GM08714 (cell line): Measurements from ENCODE around the gene REXO4.
A peak's percentile ranks its signal among the peaks of the same experiment; 100 is the strongest.

Experiments
- H3K4me3 ChIP-seq: fragments of 200-500 bp; sonication (Bioruptor generic); 2 replicates; pipeline ENCODE4 v1.5.1; 2014; ENCODE audit warnings: mild to moderate bottlenecking, low read length, inconsistent platforms
- ZNF274 ChIP-seq: IDR thresholded peaks from 2 replicates; pipeline ENCODE4 v1.6.1; 2012; ENCODE audit warnings: mild to moderate bottlenecking, low read depth, low read length

REXO4 gene, protein sequence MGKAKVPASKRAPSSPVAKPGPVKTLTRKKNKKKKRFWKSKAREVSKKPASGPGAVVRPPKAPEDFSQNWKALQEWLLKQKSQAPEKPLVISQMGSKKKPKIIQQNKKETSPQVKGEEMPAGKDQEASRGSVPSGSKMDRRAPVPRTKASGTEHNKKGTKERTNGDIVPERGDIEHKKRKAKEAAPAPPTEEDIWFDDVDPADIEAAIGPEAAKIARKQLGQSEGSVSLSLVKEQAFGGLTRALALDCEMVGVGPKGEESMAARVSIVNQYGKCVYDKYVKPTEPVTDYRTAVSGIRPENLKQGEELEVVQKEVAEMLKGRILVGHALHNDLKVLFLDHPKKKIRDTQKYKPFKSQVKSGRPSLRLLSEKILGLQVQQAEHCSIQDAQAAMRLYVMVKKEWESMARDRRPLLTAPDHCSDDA

DNA sequence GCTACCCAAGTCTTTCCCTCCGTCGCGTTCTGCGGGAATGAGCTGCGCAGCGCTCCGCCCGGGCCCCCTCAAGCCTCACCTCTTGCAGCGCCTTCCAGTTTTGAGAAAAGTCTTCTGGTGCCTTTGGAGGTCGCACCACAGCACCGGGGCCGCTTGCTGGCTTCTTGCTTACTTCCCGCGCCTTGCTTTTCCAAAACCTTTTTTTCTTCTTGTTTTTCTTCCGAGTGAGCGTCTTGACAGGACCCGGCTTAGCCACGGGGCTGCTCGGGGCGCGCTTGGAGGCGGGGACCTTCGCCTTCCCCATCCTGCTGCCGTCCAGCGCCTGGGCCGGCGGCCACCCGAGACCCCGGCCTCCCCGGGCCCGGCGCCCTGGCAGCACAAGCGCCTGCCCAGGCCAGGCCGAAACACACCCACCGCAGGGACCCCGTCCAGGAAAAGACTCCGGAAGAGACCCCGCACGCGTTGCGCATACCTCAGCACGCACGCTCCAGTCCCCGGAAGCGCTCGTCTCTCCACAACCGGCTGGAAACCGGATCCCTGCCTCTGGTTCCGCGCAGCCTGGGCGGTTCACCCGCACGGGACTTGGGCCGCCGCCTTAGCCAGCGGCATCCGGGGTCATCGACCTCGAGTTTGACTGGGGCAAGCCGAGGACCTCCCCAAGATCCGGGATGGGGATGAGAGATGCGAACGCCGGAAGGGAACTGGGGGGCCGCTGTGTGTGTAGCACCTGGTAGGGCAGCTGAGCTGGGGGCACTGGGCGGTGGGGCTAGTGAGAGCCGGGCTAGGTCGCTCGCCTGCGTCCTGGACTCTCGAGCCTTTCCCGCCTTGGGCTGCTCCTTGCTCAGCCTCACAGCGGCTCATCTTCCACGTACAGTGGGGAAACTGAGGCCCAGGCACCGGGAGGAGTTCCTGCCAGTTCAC, at the start of gene REXO4:
Gene REXO4, minus strand, starts transcription at position 470 of the 921 bp plus-strand sequence. Its CDS starts 166 bp downstream, at position 304.
- TF ChIP-seq ZNF274 = no peak
- peak within 1 kb of the TSS; percentile 86 for H3K4me3 ChIP-seq

DNA sequence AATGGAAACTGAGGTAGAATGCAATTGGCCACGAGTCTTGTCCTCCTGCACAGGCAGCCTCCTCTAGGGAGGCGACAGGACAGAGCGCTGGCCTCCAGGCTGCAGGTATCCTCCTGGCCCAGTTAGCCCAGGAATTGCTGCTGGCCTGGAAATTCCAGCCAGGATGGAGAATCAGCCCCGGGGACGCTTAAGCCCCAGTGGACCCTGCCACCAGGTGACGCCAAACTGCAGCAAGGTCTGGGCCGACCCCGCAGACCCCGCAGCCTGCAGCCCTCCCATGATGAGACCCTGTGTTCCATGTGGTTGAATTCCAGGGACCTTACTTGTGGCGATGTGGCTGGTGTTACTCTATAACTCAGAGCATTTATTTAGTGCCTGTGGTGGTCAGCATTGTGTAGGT, 49.3 kb upstream of the REXO4 start:
- no peak for TF ChIP-seq ZNF274
- H3K4me3 ChIP-seq = no peak overlapping the region

DNA sequence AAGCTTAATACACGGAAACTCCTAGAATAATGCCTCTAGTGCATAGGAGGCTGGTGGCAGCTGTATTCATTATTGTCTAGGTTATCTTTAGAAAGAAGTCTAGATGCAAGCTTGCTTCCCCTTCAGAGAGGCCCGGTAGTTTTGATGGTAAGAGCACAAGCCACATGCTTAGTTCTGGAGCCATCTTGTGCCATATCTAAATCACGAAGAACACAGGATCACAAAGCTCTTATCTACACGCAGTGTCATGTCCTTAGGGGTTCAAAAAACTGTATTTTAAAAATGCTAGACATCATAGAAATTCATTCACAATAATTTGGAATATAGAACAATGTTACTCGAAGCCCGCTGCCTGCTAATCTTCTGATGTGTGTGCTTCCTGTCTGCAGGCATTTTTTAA, 48.2 kb upstream of the REXO4 start:
- H3K4me3 ChIP-seq = no peak overlapping the region
- TF ChIP-seq ZNF274 = no peak

DNA sequence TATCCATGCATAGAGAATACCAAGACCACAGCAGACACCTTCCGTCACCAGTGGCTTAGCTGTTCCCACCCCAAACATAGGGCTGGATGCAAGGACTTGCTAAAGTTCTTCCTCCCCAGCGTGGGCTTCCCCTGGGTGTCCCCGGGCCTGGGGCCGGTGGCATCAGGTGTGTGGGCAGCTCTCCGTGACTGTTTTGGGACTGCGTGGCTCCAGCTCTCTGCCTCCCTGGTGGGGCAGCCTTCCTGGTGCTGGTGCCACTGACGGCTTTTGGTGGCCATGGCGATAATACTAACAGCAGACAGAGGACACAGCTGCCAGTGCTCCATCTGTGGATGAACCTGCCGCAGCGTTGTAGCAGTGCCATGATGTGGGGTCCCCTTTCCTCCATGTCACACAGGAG, 46.8 kb upstream of the REXO4 start:
- no peak overlapping the region for H3K4me3 ChIP-seq
- TF ChIP-seq ZNF274 = no peak

DNA sequence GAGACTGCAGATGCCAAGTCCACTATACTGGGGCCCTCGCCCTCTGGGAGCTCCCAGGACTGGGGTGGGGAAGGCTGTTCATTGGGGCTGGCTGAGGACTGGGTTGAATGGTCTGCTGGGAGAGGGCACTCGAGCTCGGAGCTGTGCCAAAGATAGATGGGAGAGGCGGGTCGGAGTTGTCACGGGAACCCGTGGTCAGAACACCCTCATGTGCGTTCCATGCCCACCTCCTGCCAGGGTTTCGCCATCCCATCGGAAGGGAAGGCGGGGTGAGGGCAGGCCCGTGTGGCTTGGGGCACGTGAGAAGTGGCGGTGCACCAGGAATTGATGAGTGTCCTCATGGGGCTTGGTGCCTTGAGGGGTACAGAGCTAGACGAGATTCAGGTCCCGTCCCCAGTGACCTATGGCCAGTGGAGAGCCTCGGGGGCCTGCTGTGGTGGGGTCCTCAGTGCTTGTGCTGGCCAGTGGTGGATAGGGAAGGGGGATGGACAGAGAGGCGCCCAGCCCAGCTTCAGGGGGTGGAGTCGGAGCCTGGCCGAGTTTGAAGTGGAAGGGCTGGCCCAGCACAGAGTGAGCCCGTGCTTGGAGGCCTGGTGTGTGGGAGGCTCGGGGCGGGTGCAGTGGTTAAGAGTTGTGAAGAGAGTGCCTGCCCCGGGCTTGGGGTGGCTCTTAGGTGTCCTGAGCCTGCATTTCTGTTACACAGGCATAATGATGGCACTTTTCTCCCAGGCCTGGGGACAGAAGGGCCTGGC, 46.2 kb upstream of the REXO4 start:
- TF ChIP-seq ZNF274 = no peak
- no peak overlapping the region for H3K4me3 ChIP-seq

DNA sequence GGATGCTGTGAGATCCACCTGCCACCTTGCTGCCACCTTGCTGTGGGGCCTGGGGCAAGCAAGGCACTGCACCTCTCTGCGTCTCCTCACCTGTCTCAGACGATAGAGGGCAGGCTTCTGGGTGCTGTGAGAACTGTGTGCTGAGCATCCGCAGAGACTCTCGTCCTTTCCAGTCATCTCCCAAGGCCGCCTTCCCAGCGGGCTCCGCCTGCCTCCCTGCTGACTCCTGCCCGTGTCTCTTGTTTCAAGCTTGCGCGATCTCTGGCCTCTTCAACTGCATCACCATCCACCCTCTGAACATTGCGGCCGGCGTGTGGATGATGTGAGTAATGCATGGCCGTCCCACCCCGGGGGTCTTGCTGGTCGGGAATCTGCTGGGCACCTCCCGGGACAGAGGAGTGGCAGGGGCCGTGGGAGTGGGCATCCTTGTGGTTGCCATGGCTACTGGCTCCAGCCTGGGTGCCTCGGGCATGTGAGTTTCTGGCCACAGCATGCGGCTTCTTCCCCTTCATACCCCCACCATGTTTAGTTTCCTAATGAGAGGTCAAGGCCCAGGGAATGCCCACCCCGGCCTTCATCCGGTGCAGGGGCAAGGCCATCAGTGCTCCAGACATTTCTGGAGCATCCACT, 45.5 kb upstream of the REXO4 start:
- no peak for TF ChIP-seq ZNF274

DNA sequence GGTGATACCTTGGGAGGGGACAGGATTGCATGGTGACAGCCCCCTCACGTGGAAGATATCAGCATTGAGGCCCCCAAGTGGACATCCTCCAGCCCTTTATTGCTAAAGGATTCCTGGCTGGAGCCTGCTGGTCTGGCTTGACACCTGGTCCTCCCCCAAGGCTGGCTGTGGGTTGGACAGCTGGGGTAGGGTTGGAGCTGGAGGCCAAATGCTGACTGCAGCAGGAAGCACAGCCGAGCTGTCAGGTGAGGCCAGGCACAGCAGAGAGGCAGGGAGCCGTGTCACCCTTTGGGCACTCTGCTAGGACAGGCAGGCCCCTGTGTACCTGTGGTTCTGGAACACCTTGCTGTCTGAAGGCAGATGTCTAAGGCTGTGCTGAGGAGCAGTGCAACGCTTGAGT, 44.2 kb upstream of the REXO4 start:
- no peak overlapping the region for H3K4me3 ChIP-seq
- no peak for TF ChIP-seq ZNF274

More for the DNA sequence above, 45.5 kb upstream of the REXO4 start:
- H3K4me3 ChIP-seq = no peak overlapping the region

DNA sequence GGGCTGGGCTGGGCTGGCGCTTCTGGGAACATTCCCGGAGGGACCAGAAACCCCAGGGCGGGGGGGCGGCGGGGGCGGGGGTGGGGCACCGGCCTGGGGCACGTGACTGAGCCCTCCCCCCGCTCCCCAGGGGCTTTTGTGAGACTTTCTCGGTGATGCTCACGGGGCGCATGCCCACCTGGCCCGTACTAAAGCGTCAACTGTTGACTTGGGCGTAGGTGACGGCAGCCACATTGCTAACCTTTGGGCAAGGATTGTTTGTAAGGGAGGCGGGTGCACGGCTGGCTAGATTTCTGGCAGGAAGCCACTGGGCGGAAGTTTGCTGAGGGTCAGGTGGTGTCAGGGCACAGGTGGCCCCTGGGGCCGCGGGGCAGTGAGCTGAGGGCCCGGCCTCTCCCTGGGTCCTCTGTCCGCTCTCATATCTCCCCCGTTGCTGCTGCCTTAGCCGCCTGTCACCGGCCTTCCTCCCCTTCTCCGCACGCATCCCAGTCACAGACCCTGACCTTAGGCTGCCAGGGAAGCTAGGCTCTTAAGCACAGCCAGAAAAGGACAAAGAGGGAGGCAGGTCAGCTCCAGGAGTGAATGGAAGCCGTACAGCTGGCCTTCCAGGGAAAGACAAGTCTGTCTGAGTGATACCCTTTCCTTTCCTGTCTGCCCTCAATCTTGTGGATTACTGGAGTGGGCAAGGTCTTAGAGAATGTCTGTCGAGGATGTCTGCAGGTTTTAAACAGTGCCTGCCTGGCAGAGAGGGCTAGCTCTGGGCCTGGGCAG, 42.8 kb upstream of the REXO4 start:
- no peak for TF ChIP-seq ZNF274
- H3K4me3 ChIP-seq = peak overlapping the region; percentile 74; the same call in 1 of the 2 replicates

DNA sequence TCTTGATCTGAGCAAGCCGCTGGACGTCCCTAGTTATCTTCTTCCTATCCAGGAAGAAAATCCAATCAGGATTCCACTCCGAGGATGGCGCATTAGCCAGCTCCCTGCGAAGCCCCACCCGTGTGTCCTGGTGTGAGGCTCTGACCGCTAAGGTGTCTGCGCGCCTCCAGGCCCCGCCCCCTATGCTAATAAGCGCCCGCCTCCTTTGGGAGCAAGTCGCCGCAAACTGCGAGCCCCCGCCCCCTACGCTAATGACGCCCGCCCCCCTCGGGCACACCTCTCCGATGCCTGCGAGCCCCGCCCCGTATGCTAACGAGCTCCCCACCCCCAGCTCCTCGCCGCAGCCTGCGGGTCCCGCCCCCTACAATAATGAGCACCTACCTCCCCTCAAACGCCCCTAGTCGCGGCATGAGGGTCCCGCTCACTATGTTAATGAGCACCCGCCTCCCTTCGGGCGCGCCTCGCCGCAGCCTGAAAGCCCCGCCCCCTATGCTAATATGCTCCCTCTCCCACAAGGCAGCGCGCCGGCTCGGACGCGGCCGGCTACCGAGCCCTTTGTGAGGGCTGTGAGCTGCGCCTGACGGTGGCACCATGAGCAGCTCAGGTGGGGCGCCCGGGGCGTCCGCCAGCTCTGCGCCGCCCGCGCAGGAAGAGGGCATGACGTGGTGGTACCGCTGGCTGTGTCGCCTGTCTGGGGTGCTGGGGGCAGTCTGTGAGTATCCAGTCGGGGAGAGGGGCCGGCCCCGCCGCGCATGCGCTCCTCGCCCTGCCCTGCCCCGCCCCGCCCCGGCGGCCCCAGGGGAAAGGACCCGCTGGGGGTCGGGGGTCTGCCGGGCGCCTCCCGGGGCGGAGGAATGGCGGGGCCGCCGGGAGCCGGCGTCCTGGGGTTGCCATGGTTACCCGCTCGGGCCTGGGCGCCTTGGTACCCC, 41.9 kb upstream of the REXO4 start, which contains the start of gene CACFD1:
Gene CACFD1, plus strand, starts transcription at position 503 of the 929 bp plus-strand sequence. Its CDS starts 89 bp downstream, at position 592.
- no peak for TF ChIP-seq ZNF274
- peak within 1 kb of the TSS; percentile 74 for H3K4me3 ChIP-seq

DNA sequence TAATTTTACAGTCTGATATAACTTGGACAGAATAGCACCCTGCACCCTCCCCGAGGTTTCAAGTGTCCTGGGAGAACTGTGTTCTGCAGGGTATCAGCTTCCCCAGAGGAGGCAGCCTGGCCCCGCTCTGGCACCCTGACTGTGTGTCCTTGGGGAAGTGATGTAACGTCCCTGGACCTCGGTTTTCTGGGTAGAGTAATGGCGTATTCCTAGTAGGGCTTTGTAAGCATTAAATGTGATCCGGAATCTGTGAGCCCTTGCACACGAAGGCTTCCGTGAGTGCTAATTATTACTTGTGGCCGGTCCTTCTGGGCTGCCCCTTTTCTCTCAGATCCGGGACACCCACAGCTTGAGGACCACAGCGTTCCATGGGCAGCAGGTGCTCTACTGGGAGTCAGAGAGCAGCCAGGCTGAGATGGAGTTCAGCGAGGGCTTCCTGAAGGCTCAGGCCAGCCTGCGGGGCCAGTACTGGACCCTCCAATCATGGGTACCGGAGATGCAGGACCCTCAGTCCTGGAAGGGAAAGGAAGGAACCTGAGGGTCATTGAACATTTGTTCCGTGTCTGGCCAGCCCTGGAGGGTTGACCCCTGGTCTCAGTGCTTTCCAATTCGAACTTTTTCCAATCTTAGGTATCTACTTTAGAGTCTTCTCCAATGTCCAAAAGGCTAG, 41.0 kb upstream of the REXO4 start:
- TF ChIP-seq ZNF274 = no peak
- no peak overlapping the region; the same call in 1 of the 2 replicates for H3K4me3 ChIP-seq

DNA sequence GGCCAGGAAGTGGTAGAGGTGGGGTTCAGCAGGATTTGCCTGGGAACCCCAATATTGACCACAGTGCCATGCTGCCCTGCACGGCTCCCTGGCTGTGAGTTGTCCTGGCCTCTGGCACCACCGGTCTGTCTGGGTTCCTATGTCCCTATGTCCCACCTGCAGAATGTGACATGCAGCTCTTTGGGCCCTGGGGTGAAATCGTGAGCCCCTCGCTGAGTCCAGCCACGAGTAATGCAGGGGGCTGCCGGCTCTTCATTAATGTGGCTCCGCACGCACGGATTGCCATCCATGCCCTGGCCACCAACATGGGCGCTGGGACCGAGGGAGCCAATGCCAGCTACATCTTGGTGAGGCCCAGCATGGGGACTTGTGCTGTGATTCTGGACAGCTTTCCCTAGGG, 39.9 kb upstream of the REXO4 start:
- no peak for TF ChIP-seq ZNF274
- no peak overlapping the region for H3K4me3 ChIP-seq
